PC-9 (cell line): ENCODE results near the gene DOCK2.

Experiments used
- EZH2 ChIP-seq: fragments of 200-600 bp; sonication (generic); IDR thresholded peaks from 2 replicates; pipeline ENCODE4 v1.8.0; 2017; ENCODE audit warnings: antibody characterized with exemption, low read depth
- TF ChIP-seq, protein P1 (sequence below): fragments of 200-600 bp; sonication (generic); conservative IDR thresholded peaks from 2 replicates; pipeline ENCODE4 v1.6.1; 2017; ENCODE audit warnings: mixed run types, antibody characterized with exemption, mild to moderate bottlenecking, moderate library complexity

DNA sequence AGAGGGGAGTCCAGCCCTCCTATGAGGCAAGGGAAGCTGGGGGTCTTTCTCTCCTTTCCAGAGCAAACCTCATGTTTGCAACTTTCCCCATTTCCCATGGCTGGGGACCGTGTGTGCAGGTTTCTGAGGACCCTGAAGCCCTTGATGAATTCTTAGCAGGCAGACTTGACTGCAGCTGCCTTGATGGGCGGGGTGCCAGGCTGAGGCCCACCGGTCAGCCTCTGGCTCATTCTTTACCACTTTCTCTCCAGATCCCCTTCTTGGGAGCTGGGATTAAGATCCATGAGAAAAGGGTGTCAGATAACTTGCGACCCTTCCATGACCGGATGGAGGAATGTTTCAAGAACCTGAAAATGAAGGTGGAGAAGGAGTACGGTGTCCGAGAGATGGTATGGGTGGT lies 438.6 kb downstream of the DOCK2 start:
- TF ChIP-seq, protein P1, sequence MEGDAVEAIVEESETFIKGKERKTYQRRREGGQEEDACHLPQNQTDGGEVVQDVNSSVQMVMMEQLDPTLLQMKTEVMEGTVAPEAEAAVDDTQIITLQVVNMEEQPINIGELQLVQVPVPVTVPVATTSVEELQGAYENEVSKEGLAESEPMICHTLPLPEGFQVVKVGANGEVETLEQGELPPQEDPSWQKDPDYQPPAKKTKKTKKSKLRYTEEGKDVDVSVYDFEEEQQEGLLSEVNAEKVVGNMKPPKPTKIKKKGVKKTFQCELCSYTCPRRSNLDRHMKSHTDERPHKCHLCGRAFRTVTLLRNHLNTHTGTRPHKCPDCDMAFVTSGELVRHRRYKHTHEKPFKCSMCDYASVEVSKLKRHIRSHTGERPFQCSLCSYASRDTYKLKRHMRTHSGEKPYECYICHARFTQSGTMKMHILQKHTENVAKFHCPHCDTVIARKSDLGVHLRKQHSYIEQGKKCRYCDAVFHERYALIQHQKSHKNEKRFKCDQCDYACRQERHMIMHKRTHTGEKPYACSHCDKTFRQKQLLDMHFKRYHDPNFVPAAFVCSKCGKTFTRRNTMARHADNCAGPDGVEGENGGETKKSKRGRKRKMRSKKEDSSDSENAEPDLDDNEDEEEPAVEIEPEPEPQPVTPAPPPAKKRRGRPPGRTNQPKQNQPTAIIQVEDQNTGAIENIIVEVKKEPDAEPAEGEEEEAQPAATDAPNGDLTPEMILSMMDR, result no peak
- no peak for TF ChIP-seq EZH2
